Measurements from ENCODE around the gene COL7A1.

DNA sequence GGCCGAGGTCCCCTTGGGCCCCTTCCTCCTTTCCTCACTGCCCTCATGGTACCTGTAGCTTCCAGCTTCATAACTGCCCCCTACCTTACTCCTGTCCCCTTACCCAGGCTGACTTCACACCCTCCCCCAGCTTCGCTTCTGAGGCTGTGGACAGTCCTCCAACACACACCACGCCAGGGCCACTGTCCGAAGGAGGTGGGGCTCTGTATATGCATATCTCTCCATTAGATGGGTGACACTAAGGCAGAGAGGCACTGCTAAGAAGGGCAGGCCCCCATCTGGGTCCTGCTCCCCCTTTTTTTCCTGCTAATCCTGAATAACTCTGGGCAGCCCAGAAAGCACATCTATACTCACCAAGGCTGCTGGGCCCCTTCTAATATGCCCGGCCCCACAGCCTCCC, 1.0 kb upstream of the COL7A1 start:
- TF ChIP-seq, protein P1, sequence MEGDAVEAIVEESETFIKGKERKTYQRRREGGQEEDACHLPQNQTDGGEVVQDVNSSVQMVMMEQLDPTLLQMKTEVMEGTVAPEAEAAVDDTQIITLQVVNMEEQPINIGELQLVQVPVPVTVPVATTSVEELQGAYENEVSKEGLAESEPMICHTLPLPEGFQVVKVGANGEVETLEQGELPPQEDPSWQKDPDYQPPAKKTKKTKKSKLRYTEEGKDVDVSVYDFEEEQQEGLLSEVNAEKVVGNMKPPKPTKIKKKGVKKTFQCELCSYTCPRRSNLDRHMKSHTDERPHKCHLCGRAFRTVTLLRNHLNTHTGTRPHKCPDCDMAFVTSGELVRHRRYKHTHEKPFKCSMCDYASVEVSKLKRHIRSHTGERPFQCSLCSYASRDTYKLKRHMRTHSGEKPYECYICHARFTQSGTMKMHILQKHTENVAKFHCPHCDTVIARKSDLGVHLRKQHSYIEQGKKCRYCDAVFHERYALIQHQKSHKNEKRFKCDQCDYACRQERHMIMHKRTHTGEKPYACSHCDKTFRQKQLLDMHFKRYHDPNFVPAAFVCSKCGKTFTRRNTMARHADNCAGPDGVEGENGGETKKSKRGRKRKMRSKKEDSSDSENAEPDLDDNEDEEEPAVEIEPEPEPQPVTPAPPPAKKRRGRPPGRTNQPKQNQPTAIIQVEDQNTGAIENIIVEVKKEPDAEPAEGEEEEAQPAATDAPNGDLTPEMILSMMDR (IDR thresholded peaks at IDR 0.05): no peak
- no peak for TF ChIP-seq POLR2A (IDR thresholded peaks at IDR 0.05)

All from uterus (tissue), 2 donors.